Keratinocyte (primary cell): ENCODE measurements around the gene DHX35. TPM values are rescaled to one million over a fixed set of nuclear protein-coding genes. Genes with fewer than 3 reads are reported as not detected.

Source experiments
- DNase-seq: peaks from one replicate; pipeline ENCODE4 v3.0.0-alpha.2; 2011; ENCODE audit warnings: low read depth, missing footprints, low spot score
- FAIRE-seq: peaks from 2 replicates; lab custom pipeline; 2011; peaks lifted over from hg19 to GRCh38; lab: Jason Lieb, UNC
- H2AFZ ChIP-seq: 2 replicates; pipeline ENCODE4 v1.6.0; 2012; ENCODE audit warnings: low read length, control low read depth, inconsistent platforms; ENCODE audit not compliant: control insufficient read depth
- H3K27ac ChIP-seq: 2 replicates; pipeline ENCODE4 v1.5.1; 2011; ENCODE audit warnings: low read length; ENCODE audit not compliant: control insufficient read depth, insufficient read depth
- H3K27me3 ChIP-seq: 3 replicates; pipeline ENCODE4 v1.6.0; 2011; ENCODE audit warnings: low read length; ENCODE audit not compliant: control insufficient read depth, insufficient read depth; ENCODE audit errors: extremely low read depth
- H3K36me3 ChIP-seq, 2 experiments: 2 replicates in 1 of 2; 3 replicates in 1 of 2; pipeline ENCODE4 v1.5.1; 2011; ENCODE audit warnings: low read length in 2 of 2, mild to moderate bottlenecking in 1 of 2; ENCODE audit not compliant: control insufficient read depth in 2 of 2, insufficient read depth in 2 of 2; ENCODE audit errors: extremely low read depth in 1 of 2
- H3K4me1 ChIP-seq: 3 replicates; pipeline ENCODE4 v1.5.1; 2011; ENCODE audit warnings: low read length; ENCODE audit not compliant: control insufficient read depth, insufficient read depth; ENCODE audit errors: extremely low read depth
- H3K4me2 ChIP-seq: 3 replicates; pipeline ENCODE4 v1.6.0; 2011; ENCODE audit warnings: low read depth, low read length; ENCODE audit not compliant: control insufficient read depth, insufficient read depth; ENCODE audit errors: extremely low read depth
- H3K4me3 ChIP-seq, 3 experiments: fragments of 200-600 bp in 1 of 3; sonication (generic) in 1 of 3; 2 replicates in 2 of 3; 3 replicates in 1 of 3; pipeline ENCODE4 v1.5.1; 2011 to 2016; ENCODE audit warnings: low read length in 3 of 3, mild to moderate bottlenecking in 3 of 3, control low read depth in 2 of 3, inconsistent platforms in 1 of 3, low read depth in 1 of 3, mixed read lengths in 1 of 3, mixed run types in 1 of 3, moderate library complexity in 1 of 3; ENCODE audit not compliant: control insufficient read depth in 2 of 3, insufficient read depth in 2 of 3; ENCODE audit errors: extremely low read depth in 1 of 3
- H3K79me2 ChIP-seq: 2 replicates; pipeline ENCODE4 v1.6.0; 2012; ENCODE audit warnings: low read length; ENCODE audit not compliant: control insufficient read depth, insufficient read depth
- H3K9ac ChIP-seq: 3 replicates; pipeline ENCODE4 v1.6.0; 2011; ENCODE audit warnings: low read length; ENCODE audit not compliant: control insufficient read depth, insufficient read depth; ENCODE audit errors: extremely low read depth
- H3K9me1 ChIP-seq: 3 replicates; pipeline ENCODE4 v1.6.0; 2011; ENCODE audit warnings: low read length; ENCODE audit not compliant: control insufficient read depth, insufficient read depth; ENCODE audit errors: extremely low read depth
- H3K9me3 ChIP-seq: 2 replicates; pipeline ENCODE4 v1.5.1; 2012; ENCODE audit warnings: low read depth, low read length; ENCODE audit not compliant: control insufficient read depth
- H4K20me1 ChIP-seq: 3 replicates; pipeline ENCODE4 v1.6.0; 2011; ENCODE audit warnings: low read length; ENCODE audit not compliant: control insufficient read depth, insufficient read depth; ENCODE audit errors: extremely low read depth
- CTCF ChIP-seq, 3 experiments: IDR thresholded peaks in 1 of 3; conservative IDR thresholded peaks in 1 of 3; optimal IDR thresholded peaks in 1 of 3; 2 replicates in 2 of 3; 3 replicates in 1 of 3; pipeline versions ENCODE3 to v1.5.1; 2011; ENCODE audit warnings: low read length in 3 of 3, mild to moderate bottlenecking in 3 of 3, moderate library complexity in 2 of 3, control low read depth in 1 of 3, inconsistent platforms in 1 of 3; ENCODE audit not compliant: insufficient read depth in 2 of 3; ENCODE audit errors: extremely low read depth in 1 of 3
- EZH2 ChIP-seq: IDR thresholded peaks from one replicate; pipeline ENCODE4 v1.6.1; 2012; ENCODE audit warnings: inconsistent platforms, mild to moderate bottlenecking, low read length, moderate library complexity
- dilution Hi-C: fragments of 300-500 bp; cut with MboI; formaldehyde crosslinking; loops from one replicate; pipeline ENCODE4 v1.7.0; 2020; ENCODE audit warnings: low sequenced_read_pairs; ENCODE audit not compliant: extremely low pct_ligation_motif_present
- polyA plus RNA-seq, 5 experiments: library from polyadenylated mRNA; depleted of rRNA in 3 of 5; stranded (reverse) in 3 of 5; stranded (forward) in 1 of 5; unstranded in 1 of 5; fragments of >200 nt; gene quantifications; 1 replicate in 1 of 5; 2 replicates in 3 of 5; 3 replicates in 1 of 5; pipeline versions ENCODE4 v1.2.1 to v1.2.3, GENCODE V29; 2011 to 2012; ENCODE audit warnings: missing spikeins in 2 of 5, low read depth in 1 of 5, low replicate concordance in 1 of 5

DHX35 gene
- polyA plus RNA-seq, 1 donor (not counting 4 experiments of a cell fraction or from before 2014, with no cell fraction given) = 9.8 TPM

- FAIRE-seq = no peak
- Histone ChIP-seq H3K9ac (no peak overlapping the region), H3K79me2 (no peaks in the 10 kb centered on the region), H3K9me1 (no peaks in the 10 kb centered on the region), H3K9me3 (no peaks in the 10 kb centered on the region), H3K4me2 (no peak overlapping the region), H3K36me3 (peaks cover 5 to 8% of the 10 kb centered on the region in 2 experiments), H3K27ac (no peak overlapping the region), H3K4me1 (peaks cover 17% of the 10 kb centered on the region), H2AFZ (no peak overlapping the region), H3K4me3 (no peak overlapping the region), H4K20me1 (no peaks in the 10 kb centered on the region), H3K27me3 (no peaks in the 10 kb centered on the region)
- dilution Hi-C loops = no loop called here
- no peak for DNase-seq
- TF ChIP-seq CTCF (optimal IDR thresholded peaks at IDR 0.05 in 1 of 3, IDR thresholded peaks at IDR 0.05 in 1 of 3, conservative IDR thresholded peaks at IDR 0.05 in 1 of 3; ENCODE audit: extremely low read depth in 1 of 3, insufficient read depth in 2 of 3, low read length in 3 of 3) (no peak), EZH2 (no peak)
These were observed 53.9 kb downstream of the DHX35 start for GRCh38 chr20:39016041-39016440.

GRCh38 chr20:39016506-39016905 lies 54.4 kb downstream of the DHX35 start:
- H3K27me3 ChIP-seq = no peaks in the 10 kb centered on the region
- no peaks in the 10 kb centered on the region for H4K20me1 ChIP-seq
- no peak overlapping the region for H3K27ac ChIP-seq
- H3K9me1 ChIP-seq = no peaks in the 10 kb centered on the region
- TF ChIP-seq EZH2 (no peak), CTCF (optimal IDR thresholded peaks at IDR 0.05 in 1 of 3, IDR thresholded peaks at IDR 0.05 in 1 of 3, conservative IDR thresholded peaks at IDR 0.05 in 1 of 3; ENCODE audit: extremely low read depth in 1 of 3, insufficient read depth in 2 of 3, low read length in 3 of 3) (no peak)
- DNase-seq = no peak
- H3K36me3 ChIP-seq = peaks cover 9 to 10% of the 10 kb centered on the region in 2 experiments
- no peak overlapping the region for H2AFZ ChIP-seq
- H3K79me2 ChIP-seq = no peaks in the 10 kb centered on the region
- FAIRE-seq = no peak
- H3K9me3 ChIP-seq = no peaks in the 10 kb centered on the region
- peaks cover 17% of the 10 kb centered on the region for H3K4me1 ChIP-seq
- no peak overlapping the region for H3K4me2 ChIP-seq
- dilution Hi-C loops = no loop called here
- no peak overlapping the region for H3K4me3 ChIP-seq
- H3K9ac ChIP-seq = no peak overlapping the region
